Measurements from ENCODE around the gene RAVER2.

- TF ChIP-seq, protein P1, sequence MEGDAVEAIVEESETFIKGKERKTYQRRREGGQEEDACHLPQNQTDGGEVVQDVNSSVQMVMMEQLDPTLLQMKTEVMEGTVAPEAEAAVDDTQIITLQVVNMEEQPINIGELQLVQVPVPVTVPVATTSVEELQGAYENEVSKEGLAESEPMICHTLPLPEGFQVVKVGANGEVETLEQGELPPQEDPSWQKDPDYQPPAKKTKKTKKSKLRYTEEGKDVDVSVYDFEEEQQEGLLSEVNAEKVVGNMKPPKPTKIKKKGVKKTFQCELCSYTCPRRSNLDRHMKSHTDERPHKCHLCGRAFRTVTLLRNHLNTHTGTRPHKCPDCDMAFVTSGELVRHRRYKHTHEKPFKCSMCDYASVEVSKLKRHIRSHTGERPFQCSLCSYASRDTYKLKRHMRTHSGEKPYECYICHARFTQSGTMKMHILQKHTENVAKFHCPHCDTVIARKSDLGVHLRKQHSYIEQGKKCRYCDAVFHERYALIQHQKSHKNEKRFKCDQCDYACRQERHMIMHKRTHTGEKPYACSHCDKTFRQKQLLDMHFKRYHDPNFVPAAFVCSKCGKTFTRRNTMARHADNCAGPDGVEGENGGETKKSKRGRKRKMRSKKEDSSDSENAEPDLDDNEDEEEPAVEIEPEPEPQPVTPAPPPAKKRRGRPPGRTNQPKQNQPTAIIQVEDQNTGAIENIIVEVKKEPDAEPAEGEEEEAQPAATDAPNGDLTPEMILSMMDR (IDR thresholded peaks at IDR 0.05): peak; percentile 48 to 63 (median 54)
- TF ChIP-seq POLR2AphosphoS5 (IDR thresholded peaks at IDR 0.05): peak in 1 of 3 donors; percentile 61
Observed at GRCh38 chr1:64744492-64745180, at the start of gene RAVER2.
